ENCODE results near the gene NATD1.

NATD1 gene

DNA sequence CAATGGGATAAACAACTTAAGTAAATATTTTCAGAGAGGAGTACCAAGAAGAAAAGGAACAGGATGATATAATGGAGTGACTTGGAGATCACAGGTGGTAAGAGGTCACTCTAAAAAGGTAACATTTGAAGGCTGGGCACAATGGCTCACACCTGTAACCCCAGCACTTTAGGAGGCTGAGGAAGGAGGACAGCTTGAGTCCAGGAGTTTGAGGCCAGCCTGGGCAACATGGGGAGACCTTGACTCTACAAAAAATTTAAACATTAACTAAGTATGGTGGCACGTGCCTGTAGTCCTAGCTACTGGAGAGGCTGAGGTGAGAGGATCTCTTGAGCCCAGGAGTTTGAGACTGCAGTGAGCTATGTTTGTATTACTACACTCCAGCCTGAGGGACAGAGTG, 35.9 kb downstream of the NATD1 start:
- no peak for DNase-seq (ENCODE audit: low read depth)

DNA sequence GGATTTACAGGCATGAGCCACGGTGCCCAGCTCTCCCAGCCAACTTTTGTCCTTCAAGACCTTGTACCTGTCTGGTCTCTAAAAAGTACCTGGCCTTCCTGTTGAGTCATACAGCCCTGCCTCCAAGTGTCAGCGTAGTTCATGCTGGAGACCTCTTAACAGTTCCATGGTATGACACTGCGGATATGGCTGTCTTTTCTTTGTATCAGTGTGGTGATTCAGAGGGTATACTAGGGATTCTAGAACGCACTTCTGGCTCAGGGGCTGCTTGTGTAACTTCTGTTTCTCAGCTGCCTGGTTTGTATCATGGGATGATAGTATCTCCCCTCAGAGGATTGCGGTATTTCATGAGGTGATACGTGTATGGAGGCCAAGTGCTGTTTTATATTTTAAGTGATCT, 37.3 kb downstream of the NATD1 start:
- no peak for DNase-seq (ENCODE audit: low read depth)

DNA sequence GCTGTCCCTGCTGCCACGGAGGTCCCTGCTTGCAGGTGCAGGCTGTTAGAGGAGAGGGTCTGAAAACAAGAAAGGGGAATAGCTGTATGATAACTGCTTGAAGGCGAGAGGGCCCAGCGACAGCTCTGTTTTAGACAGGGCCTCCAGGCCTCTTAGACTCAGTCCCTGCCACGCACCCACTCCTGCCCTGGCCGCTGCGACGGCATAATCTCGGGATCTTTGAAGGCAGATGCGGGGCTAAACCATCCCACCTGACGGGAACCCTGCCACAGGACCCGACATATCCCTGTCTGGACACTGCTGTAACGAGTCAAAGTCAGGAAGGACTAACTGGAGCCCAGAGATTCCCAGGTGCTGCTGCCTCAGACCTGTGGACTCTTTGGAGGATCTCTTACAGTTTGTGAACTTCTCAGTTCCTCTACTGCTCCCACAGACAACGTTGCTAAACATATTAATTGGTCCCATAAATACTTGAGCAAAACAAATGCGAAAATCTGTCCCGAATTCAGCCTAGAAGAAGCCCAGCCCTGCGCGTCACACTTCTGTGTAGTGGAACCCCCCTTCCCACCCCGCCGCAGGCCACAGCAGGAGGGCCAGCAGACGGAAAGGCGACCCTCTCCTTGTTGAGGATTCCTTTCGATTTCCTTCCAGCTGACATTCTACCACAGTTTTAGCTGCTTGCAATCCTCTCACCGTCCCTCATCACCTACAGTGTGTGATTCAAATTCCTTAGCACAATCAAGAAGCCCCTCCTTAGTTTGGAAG, 38.3 kb downstream of the NATD1 start:
- no peak for DNase-seq (ENCODE audit: low read depth)

DNA sequence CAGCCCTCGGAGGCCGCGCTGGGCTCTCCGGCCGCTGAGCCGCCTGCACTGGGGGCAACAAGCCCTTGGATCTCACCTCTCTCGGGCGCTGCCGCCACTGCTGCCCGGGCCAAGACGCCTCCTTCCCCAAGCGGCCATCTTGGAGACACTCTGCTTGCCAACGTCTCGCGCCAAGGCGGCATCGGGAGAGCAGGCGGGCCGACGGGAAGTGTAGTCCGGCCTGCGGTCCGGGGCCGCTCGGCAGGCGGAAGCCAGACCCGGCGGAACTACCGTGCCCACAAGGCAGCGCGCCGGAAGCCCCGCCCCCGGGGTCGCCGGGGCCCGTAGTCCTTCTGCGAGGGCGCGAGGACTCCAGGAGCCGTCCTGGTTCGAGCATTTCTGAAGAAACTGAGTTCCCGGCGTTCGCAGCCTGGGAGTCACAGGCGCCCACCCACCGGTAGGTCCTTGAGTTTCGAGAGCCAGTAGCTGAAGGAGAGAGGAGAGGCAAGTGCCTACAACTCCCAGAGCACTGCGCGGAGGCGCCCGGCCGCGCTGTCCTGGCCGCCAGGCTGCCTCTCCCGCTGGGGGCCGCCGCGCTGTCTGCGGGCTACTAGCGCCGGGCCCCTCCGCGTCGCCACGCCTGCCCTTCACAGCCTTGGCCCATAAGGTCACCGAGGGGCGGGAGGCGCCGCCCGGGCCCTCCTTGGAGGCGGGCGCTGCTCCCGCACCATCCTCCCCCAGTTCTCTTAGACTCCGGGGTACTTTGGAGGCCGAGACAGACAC, 39.0 kb downstream of the NATD1 start, which contains the start of gene TMEM11:
Gene TMEM11, minus strand, starts transcription at position 147 of the 762 bp plus-strand sequence. Its CDS starts 9 bp downstream, at position 138.
- peak; percentile 86 for DNase-seq (ENCODE audit: low read depth)

DNA sequence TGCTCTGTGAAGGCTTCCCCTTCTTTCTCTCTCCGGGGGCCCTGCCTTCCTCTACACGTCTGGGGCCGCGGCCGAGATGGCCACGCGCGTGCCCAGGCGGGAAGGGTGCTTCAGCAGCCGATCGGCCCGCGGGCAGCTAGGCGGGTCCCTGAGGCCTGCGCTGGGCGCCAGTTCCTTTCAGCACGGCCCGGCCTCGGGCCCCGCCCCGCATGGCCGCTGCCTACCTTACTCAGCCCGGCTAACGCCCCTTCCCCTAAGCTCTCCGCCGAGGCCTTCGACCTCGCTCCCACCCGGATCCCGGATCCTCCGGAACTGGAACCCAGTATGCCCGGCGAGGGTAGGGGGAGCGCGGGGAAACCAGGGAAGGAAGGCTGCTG, 39.6 kb downstream of the NATD1 start:
- DNase-seq (ENCODE audit: low read depth), result no peak

DNA sequence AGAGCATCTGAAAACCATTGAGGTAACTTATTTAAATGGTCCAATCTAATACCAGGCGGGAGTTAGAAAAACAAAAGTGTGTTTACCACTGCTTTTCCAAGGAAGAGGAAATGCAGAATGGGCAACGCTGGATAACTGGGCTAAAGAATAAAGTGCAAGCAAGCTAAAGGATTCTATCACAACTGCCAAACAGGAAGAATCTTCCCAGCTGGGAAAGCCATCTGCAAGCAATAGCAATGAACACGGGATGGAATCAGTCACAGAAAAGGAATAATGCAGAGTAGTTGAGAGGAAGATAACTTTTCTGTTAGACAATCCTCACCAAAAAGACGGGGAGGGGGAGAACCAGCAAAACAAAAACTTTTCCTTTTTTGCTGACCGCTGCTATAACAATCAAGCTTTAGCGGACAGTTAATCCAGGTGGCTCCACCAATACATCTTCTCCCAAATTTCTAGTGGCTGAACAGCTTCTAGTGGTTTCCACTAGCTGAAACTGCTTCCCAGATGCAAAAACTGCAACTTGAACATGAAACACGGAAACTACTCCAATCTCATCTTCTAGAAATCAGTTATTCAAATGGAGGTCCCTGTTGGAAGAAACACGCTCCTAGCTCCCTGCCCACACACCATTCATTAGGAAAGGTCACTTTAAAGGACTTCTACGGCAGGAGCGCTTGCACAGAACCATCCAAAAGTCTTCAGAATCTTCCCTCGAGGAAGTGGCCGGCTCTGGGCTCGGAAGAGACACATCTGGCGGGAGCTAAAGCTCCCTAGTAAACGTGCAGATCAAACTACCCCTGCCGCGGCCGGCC, 40.2 kb downstream of the NATD1 start:
- no peak for DNase-seq (ENCODE audit: low read depth)

DNA sequence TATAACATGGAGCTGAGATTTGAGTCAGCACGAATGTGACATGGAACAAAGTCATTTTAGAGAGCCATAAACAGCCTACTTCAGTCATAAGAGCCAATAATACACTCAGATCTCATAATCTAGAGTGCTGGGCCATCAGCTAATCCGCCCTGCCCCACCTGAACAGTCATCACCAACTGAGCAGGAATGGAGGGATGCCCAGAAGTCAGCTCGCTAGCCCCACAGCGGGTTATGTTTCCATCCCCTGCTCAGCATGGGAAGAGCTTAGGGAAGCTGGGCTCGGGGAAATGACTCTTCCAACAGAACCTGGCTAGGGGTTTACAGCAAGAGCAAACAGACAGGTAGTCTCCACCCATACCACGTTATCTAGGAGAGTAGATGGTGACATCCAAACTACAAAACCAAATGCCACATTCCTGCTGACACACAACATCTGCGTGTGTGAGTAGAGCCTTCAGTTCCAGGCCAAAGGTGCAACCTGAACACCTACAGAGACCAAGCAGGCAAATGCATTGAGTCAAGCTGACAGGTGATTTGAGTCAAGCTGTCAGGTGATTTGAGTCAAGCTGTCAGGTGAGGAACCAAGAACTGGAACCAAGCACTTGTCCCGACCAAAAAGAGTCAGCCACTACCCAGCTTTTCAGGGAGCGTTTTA, 41.3 kb downstream of the NATD1 start:
- DNase-seq (ENCODE audit: low read depth), result no peak

DNA sequence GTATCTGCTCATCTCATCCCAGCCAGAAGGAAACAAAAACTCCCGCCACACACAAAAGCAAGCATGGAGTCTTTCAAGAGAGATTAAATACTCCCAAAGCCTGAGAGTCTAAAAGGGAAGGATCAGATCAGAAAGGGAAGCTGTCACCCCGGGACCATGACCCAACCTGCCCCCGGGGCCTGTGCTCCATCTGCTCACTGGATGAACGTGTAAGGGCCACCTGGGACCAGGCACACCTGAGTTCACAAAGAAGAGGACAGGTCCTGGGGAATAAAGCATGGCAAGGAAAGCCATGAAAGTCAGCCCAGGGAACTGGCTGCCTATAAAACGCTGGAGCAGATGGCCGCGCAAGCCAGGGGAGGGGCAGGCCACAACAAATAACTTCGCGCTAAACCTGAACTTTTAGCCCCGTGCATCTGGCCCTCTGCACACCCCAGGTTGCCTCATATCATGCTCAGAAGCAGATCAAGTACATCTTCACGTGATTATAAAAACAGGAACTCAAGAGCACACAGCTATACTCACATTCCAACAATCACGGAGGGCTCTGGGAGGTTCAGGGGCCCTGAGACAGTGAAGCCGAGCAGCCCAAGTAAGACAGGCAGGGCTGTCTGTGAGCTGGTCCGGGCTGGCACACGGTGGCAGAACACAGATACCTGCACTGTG, 42.7 kb downstream of the NATD1 start:
- no peak for DNase-seq (ENCODE audit: low read depth)

DNA sequence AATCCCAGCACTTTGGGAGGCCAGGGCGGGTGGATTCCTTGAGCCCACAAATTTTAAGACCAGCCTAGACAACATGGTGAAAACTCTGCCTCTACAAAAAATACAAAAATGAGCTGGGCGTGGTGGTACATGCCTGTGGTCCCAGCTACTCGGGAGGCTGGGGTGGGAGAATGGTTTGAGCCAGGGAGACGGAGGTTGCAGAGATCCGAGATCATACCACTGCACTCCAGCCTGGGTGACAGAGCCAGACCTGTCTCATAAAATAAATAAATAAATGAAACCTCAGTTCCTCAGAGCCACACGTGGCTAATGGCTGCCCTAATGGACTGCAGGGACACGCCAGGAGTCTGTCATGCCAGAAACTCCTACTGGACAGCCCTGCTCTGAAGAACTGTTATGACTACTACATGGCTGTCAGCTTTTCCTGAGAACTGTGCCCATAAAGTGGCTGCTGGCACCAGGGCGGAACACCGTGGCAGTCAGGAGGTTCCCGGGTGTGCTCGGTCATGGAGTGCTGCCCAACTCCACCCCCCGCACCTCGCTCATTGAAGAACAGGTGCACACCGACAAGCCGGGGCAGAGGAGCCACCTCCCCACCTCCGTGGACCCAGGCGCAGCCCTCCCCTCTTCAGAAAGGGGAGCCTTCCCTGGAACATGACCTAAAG, 43.6 kb downstream of the NATD1 start:
- no peak for DNase-seq (ENCODE audit: low read depth)

DNA sequence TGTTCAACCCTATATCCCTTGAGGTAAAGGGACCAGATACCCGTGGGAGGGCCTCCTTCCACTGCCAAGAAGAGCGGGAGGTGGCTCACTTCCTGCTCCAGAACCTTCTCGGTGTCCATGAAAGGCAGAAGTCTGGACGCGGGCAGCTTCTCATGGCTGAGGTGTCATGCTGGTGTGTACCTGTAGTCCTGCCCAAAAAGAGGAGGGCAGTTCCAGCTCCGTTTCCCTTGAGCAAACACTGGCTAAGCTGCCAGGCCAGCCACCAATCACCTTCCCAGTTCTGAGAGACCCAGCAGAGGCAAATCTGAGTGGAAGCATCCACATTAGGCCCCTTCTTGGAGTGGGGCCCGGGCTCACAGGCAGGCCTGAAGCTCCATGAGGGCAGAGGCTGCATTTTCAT, 44.9 kb downstream of the NATD1 start:
- no peak for DNase-seq (ENCODE audit: low read depth)

DNA sequence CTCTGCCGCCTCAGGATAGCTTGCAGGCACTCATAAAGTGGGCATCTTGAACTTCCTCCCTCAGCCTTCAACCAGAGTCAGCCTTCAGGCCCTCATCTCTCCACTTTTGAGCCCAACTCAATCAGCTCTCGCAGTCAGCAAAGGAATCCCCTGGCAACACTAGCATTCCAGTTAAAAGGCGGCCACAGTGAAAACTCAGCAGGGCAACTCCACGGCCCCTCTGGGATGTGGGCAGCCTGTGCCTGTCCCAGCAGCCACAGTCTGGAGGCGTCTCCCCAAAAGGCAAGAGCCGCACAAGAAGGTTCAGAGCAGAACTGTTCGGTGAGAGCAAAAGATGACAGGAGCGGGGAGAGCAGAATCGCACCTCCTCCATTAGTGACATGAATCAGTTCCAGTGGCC, 48.3 kb downstream of the NATD1 start:
- no peak for DNase-seq (ENCODE audit: low read depth)

DNA sequence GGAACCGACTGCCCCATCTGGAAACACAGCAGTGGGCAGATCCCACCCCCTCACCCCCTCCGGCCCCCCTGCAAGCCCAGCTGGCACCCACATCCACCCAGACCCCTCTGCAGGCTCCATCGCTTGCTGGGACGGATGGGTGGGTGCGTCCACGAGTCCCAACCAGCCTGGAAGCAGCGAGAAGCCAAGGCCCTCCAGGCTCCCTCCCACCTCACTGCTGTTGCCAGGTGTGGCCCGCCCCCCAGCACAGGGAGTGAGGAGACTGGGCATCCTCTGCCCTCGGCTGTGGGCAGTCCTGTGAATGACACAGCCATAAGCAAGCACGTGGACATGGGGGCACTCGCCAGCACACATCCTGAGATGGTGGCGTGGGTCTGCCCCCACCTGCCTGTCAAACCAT, 50.7 kb downstream of the NATD1 start:
- no peak for DNase-seq (ENCODE audit: low read depth)

DNA sequence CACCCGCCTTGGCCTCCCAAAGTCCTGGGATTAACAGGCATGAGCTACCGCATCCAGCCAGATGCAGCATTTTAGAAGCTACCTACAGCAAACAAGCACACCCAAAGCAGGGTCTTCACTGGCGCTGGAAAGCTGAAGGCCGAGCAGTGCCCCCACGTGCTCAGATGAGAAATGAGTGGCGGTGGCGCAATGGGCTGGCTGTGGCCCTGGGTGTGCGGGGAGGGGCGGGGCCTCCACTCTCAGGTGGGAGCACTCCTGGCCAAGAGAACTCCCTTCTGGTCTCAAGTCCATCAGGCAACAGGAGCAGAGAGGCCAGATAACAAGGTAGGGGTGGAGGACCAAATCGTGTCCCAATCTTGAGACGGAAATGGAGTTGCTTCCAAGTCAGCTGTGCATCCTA, 51.3 kb downstream of the NATD1 start:
- DNase-seq (ENCODE audit: low read depth), result no peak

DNA sequence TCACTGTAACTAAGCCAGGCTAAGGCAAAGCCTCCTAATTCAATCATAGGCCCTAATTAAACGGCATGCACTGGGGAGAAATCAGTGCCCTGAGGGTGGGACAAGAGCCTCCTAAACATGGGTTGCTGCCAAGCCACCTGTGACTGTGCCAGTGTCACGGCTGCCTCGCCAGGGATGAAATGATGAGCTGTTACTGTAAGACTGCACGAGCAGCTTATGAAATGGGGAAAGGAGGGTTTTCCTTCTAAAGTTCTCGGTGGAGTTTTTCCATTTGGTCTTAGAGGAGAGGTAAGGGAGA, 52.0 kb downstream of the NATD1 start:
- DNase-seq (ENCODE audit: low read depth), result no peak

DNA sequence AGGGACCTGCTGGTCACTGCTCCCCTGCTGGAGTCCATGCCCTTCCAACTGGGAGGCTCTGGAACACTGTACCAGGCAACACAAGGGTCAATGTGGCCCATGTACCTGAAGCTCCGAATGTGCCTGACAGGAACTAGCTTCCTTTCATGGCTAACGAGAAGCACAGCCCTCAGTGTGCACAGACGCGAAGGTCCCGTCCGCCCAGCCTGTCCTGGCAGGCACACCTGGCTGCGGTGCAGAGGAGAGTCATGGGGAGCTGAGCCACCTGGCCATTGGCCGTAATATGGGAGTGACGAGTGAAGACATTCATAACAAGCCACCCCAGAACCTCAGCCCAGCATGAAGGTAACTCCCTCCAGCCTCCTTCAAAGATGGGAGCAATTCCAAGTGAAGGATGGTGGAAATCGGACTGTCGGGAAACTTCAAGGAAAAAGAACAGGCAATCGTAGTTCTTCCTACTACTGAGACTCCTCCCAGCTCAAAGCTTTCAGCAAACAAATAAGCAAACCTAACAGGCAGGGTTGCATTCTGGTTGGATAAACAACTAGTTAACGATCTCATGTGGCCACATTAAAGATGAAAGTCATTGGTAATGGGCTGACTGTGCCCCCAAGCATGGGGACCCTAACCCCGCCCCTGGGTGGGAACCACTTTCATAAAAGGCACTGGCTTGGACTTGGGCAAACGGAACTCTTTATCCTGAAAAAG, 52.5 kb downstream of the NATD1 start:
- DNase-seq (ENCODE audit: low read depth), result no peak

DNA sequence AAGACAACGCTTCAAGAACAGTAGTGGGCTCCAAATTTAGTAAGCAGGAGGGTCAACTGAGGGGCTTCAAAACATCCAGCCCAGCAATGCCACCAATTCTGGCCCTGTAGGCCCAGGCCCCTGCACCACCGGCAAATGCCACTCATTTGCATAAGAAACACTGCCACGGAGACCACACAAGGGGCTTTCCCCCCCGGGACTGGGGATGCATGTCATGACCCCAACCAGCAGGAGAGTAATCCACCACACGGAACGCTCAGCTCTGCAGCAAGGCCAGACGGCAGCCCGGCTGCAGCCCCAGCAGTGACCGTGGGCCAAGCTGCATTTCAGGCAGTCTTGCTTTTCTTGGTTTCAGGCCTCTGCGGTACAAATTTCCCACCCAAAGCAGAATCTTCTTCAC, 53.4 kb downstream of the NATD1 start:
- DNase-seq (ENCODE audit: low read depth), result no peak

DNA sequence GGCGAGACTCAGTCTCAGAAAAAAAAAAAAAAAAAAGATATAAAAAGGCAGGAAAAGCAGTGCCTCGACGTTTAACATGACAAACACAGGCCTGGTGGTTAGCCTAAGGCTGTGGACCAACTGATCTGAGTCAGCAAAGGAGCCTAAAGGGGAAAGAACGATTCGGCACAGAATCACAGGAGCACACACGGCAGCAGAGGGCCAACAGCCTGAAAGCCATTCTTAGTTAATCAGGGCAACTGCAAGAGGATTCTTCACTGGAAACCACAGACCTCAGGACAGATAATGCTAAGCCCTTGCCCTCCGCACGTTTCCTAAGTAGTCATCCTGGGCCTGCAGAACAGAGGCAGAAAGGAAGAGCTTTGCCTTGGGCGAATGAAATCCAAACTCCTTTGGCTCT, 53.9 kb downstream of the NATD1 start:
- DNase-seq (ENCODE audit: low read depth), result no peak

DNA sequence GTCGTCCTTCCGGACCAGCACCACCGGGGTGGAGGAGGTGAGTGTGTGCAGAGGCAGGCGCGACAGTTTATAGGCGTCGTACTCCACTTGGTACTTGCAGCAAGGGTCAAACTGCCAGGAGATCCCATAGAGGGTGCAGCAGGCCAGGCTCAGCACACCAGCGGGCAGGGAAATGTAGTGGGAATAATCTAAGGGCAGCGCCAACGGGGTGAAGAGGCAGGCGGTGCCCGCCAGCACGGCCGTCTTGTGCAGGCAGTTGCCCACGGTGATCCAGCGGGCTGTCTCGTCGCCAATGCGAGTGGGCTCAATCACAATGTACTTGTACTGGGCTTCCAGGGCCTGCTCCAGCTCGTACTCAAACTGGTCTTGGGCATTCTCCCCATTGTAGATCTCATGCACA, 54.8 kb downstream of the NATD1 start:
- DNase-seq (ENCODE audit: low read depth), result no peak

DNA sequence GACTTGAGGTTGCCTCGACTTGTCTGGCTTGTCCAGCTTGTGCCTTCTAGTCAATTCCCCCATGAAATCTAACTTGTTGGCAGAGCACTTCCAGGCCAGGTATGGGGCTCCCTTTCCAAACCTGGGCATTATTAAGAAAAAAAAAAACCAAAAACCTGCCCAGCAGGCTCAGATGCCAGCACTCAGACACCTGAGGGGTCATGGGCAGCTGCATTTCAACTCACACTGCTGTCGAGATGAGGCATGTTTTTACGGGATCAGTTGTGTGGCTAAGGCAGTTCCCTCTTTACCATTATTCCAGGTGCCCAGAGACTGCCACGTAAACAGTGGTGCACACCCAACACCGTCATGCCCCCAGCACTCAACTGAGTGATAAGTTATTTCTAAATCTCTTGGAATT, 57.1 kb downstream of the NATD1 start:
- DNase-seq (ENCODE audit: low read depth), result no peak

DNA sequence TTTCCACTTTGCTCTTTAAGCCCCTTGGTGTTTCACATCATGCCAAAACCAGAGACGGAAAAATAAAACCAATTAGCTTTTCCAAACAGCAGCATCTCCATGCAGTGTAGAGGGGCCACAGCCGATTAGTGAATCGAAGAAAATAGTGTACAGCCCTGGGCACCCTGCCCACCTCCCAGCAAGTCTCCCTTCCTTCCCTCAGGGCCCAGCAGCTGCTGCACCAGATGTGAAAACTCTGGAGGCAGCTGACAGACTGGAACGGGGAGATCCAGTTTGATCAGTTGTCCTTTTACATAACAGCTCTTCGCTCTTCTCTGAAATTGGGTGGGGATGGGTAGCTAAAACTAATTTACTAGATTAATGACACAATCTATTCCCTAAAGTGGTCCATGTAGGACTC, 58.5 kb downstream of the NATD1 start:
- no peak for DNase-seq (ENCODE audit: low read depth)

DNA sequence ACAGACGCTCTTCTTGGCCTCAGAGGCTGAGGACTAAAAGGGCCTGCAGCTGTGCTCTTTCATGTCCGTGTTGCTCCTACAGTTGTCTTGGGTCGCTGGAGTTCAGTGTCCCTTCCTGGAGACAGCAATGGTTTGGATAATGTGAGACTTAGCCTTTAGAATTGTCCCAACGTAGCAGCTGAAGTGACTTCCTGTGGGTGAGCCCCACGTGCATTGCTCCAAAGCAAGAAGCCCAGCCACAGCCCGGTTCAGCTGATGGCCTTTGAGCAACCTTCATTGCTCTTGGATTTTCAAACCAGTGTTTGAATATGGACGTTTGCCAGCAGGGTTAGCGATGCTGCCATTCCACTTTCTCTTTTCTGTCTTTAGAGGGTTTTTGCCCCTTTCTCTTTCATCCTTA, 59.0 kb downstream of the NATD1 start:
- no peak for DNase-seq (ENCODE audit: low read depth)
